H1 (cell line): ENCODE data around the gene TUBD1. TPM values are rescaled to one million over a fixed set of nuclear protein-coding genes. Genes with fewer than 3 reads are reported as not detected.
"Not testable (repeated sequence)": the region's sequence is repeated elsewhere in the genome, so short reads cannot be mapped to it uniquely, and the experiment has no call there.

Experiments
- CTCF ChIA-PET: fragments of 300-600 bp; sonication (Branson Sonifier 250); formaldehyde crosslinking; loops from one replicate; lab custom pipeline; 2021; ENCODE audit not compliant: partially characterized antibody; lab: Charles Lee
- POLR2A ChIA-PET: fragments of 300-600 bp; sonication (Branson Sonifier 250); formaldehyde crosslinking; loops from one replicate; lab custom pipeline; 2021; ENCODE audit warnings: inconsistent platforms; ENCODE audit not compliant: partially characterized antibody; lab: Charles Lee
- DNase-seq, 2 experiments: peaks; one replicate each; pipeline versions ENCODE4 v3.0.0 to v3.0.0-alpha.2; 2010 to 2022; ENCODE audit warnings: low spot score in 2 of 2, low read depth in 1 of 2, mixed read lengths in 1 of 2
- FAIRE-seq: peaks from 2 replicates; lab custom pipeline; 2011; peaks lifted over from hg19 to GRCh38; lab: Jason Lieb, UNC
- H2AFZ ChIP-seq: 2 replicates; pipeline ENCODE4 v1.8.1; 2012; ENCODE audit warnings: low read length, inconsistent platforms
- H2AK5ac ChIP-seq: 2 replicates; pipeline ENCODE4 v1.6.1; 2013; ENCODE audit warnings: low read depth, low read length
- H2BK120ac ChIP-seq: replicated peaks from 2 replicates; pipeline ENCODE3; 2013; ENCODE audit warnings: low read depth, low read length, inconsistent platforms
- H2BK12ac ChIP-seq: 2 replicates; pipeline ENCODE4 v1.6.1; 2013; ENCODE audit warnings: low read depth, low read length
- H2BK15ac ChIP-seq: 2 replicates; pipeline ENCODE4 v1.6.1; 2013; ENCODE audit warnings: low read length
- H2BK20ac ChIP-seq: 2 replicates; pipeline ENCODE4 v1.6.1; 2013; ENCODE audit warnings: low read length
- H2BK5ac ChIP-seq: 2 replicates; pipeline ENCODE4 v1.6.1; 2013; ENCODE audit warnings: low read depth, low read length
- H3K14ac ChIP-seq: 2 replicates; pipeline ENCODE4 v1.6.1; 2013; ENCODE audit warnings: inconsistent platforms; ENCODE audit not compliant: insufficient read length
- H3K18ac ChIP-seq: 2 replicates; pipeline ENCODE4 v1.6.1; 2013; ENCODE audit warnings: low read length; ENCODE audit errors: extremely low read depth
- H3K23ac ChIP-seq: 2 replicates; pipeline ENCODE4 v1.6.1; 2013; ENCODE audit warnings: inconsistent platforms; ENCODE audit not compliant: insufficient read length
- H3K23me2 ChIP-seq: 2 replicates; pipeline ENCODE4 v1.6.1; 2013; ENCODE audit warnings: low read depth, low read length
- H3K27ac ChIP-seq: 2 replicates; pipeline ENCODE4 v1.6.1; 2011; ENCODE audit warnings: low read depth, low read length, inconsistent platforms
- H3K27me3 ChIP-seq, 4 experiments: replicated peaks in 1 of 4; 1 replicate in 1 of 4; 2 replicates in 3 of 4; pipeline versions ENCODE4 v1.6.1 to v1.8.1; 2011 to 2013; ENCODE audit warnings: low read length in 3 of 4, mild to moderate bottlenecking in 3 of 4, inconsistent platforms in 2 of 4, mixed read lengths in 2 of 4, moderate library complexity in 1 of 4; ENCODE audit not compliant: control insufficient read depth in 3 of 4, insufficient read depth in 3 of 4; ENCODE audit errors: extremely low read depth in 1 of 4
- H3K36me3 ChIP-seq, 4 experiments: 2 replicates each; pipeline versions ENCODE4 v1.6.1 to v1.8.1; 2011 to 2013; ENCODE audit warnings: mild to moderate bottlenecking in 4 of 4, low read length in 3 of 4, moderate library complexity in 2 of 4, control low read depth in 1 of 4, inconsistent platforms in 1 of 4; ENCODE audit not compliant: insufficient read depth in 4 of 4, control insufficient read depth in 2 of 4
- H3K4ac ChIP-seq: replicated peaks from 2 replicates; pipeline ENCODE3; 2013; ENCODE audit warnings: low read length, low read depth, mixed read lengths, inconsistent platforms; ENCODE audit not compliant: insufficient read length
- H3K4me1 ChIP-seq, 4 experiments: replicated peaks in 1 of 4; 1 replicate in 1 of 4; 2 replicates in 3 of 4; pipeline versions ENCODE4 v1.6.1 to v1.8.1; 2011 to 2013; ENCODE audit warnings: low read length in 3 of 4, inconsistent platforms in 2 of 4, mixed read lengths in 1 of 4; ENCODE audit not compliant: insufficient read depth in 4 of 4, control insufficient read depth in 3 of 4
- H3K4me2 ChIP-seq, 2 experiments: 2 replicates each; pipeline versions ENCODE4 v1.6.1 to v1.8.1; 2011 to 2013; ENCODE audit warnings: low read depth in 2 of 2, low read length in 2 of 2, control low read depth in 1 of 2, inconsistent platforms in 1 of 2, mild to moderate bottlenecking in 1 of 2; ENCODE audit not compliant: insufficient read depth in 1 of 2
- H3K4me3 ChIP-seq, 4 experiments: fragments of 200-600, 300-600 bp in 1 of 4; sonication (generic), shearing (Covaris generic), sonication (Bioruptor Twin) in 1 of 4; 2 replicates each; pipeline versions ENCODE4 v1.5.1 to v1.8.1; 2011 to 2016; ENCODE audit warnings: low read length in 4 of 4, low read depth in 3 of 4, control low read depth in 2 of 4, inconsistent platforms in 2 of 4, mild to moderate bottlenecking in 2 of 4, mixed read lengths in 1 of 4, moderate library complexity in 1 of 4; ENCODE audit not compliant: insufficient read depth in 2 of 4; ENCODE audit errors: extremely low read depth in 1 of 4
- H3K56ac ChIP-seq: replicated peaks from 2 replicates; pipeline ENCODE3; 2013; ENCODE audit warnings: low read depth, mild to moderate bottlenecking, mixed read lengths, low read length, inconsistent platforms; ENCODE audit not compliant: insufficient read length
- H3K79me1 ChIP-seq: 2 replicates; pipeline ENCODE4 v1.6.1; 2013; ENCODE audit warnings: low read depth, low read length, control low read depth
- H3K79me2 ChIP-seq, 2 experiments: 2 replicates each; pipeline versions ENCODE4 v1.6.1 to v1.8.1; 2012 to 2013; ENCODE audit warnings: low read length in 2 of 2, mild to moderate bottlenecking in 2 of 2, inconsistent platforms in 1 of 2; ENCODE audit not compliant: insufficient read depth in 2 of 2, control insufficient read depth in 1 of 2
- H3K9ac ChIP-seq, 4 experiments: replicated peaks in 1 of 4; 1 replicate in 1 of 4; 2 replicates in 3 of 4; pipeline versions ENCODE4 v1.6.1 to v1.8.1; 2011 to 2013; ENCODE audit warnings: low read depth in 3 of 4, low read length in 3 of 4, control low read depth in 2 of 4, mild to moderate bottlenecking in 2 of 4, moderate library complexity in 2 of 4, inconsistent platforms in 1 of 4; ENCODE audit errors: extremely low read depth in 1 of 4
- H3K9me3 ChIP-seq, 2 experiments: 2 replicates each; pipeline versions ENCODE4 v1.6.1 to v1.8.1; 2012 to 2013; ENCODE audit warnings: mild to moderate bottlenecking in 2 of 2, moderate library complexity in 2 of 2, control low read depth in 1 of 2, inconsistent platforms in 1 of 2, low read depth in 1 of 2, low read length in 1 of 2, mixed read lengths in 1 of 2; ENCODE audit not compliant: insufficient read depth in 2 of 2
- H4K20me1 ChIP-seq, 2 experiments: replicated peaks in 1 of 2; 2 replicates each; pipeline versions ENCODE3 to v1.8.1; 2011 to 2013; ENCODE audit warnings: inconsistent platforms in 2 of 2, low read length in 2 of 2, mild to moderate bottlenecking in 1 of 2; ENCODE audit not compliant: insufficient read depth in 2 of 2, control insufficient read depth in 1 of 2
- H4K5ac ChIP-seq: 2 replicates; pipeline ENCODE4 v1.6.1; 2013; ENCODE audit warnings: low read length, low read depth, mixed read lengths, inconsistent platforms; ENCODE audit not compliant: insufficient read length
- H4K8ac ChIP-seq: 2 replicates; pipeline ENCODE4 v1.8.0; 2013; ENCODE audit warnings: mild to moderate bottlenecking, moderate library complexity, low read length, inconsistent platforms; ENCODE audit not compliant: insufficient read depth; ENCODE audit errors: extremely low read depth
- H4K91ac ChIP-seq: replicated peaks from 2 replicates; pipeline ENCODE3; 2013; ENCODE audit warnings: low read length, mixed read lengths, inconsistent platforms; ENCODE audit not compliant: insufficient read length
- WGBS, 2 experiments: shearing (Covaris generic) in 1 of 2; methylation state at CpG; one replicate each; pipeline versions ENCODE4 v1.1.6 to v1.1.7; 2013 to 2015; ENCODE audit warnings: low lambda C conversion rate in 2 of 2, mixed read lengths in 2 of 2, inconsistent platforms in 1 of 2, low coverage in 1 of 2, missing lambda C conversion rate in 1 of 2; ENCODE audit not compliant: insufficient replicate concordance in 2 of 2, insufficient coverage in 1 of 2, insufficient read length in 1 of 2; ENCODE audit errors: extremely low coverage in 1 of 2, missing lambda C conversion rate in 1 of 2; 5-methylcytosine and 5-hydroxymethylcytosine counted together
- polyA plus RNA-seq, 7 experiments: library from polyadenylated mRNA; depleted of rRNA in 3 of 7; stranded (reverse) in 5 of 7; unstranded in 2 of 7; fragments of >200 nt in 5 of 7; fragments of 200-250 nt in 2 of 7; gene quantifications; 1 replicate in 5 of 7; 2 replicates in 1 of 7; 4 replicates in 1 of 7; pipeline versions ENCODE4 v1.2.1 to v1.2.3, GENCODE V29; 2011 to 2013; ENCODE audit warnings: missing spikeins in 2 of 7, mixed read lengths in 2 of 7
- total RNA-seq: library from RNA; stranded (reverse); fragmentation: NEBNext Ultra II Directional; extraction: Animal tissue kit (Norgen Biotek cat#: 25700); gene quantifications from 2 replicates; pipeline ENCODE4 v1.2.1, GENCODE V29; 2021

Gene TUBD1
- total and polyA plus RNA-seq, 2 of the 8 experiments (the other 6 are each of a cell fraction or from before 2014, with no cell fraction given), result 9.1 to 17.5 TPM

GRCh38 chr17:59828819-59829216 is 63.9 kb downstream of the TUBD1 start:
- H2BK12ac ChIP-seq, H3K27ac ChIP-seq, H2BK15ac ChIP-seq, H3K4ac ChIP-seq, DNase-seq, H3K79me2 ChIP-seq, H3K9me3 ChIP-seq, H3K27me3 ChIP-seq, H3K56ac ChIP-seq, H4K5ac ChIP-seq, H4K8ac ChIP-seq, H3K18ac ChIP-seq, H3K79me1 ChIP-seq, H3K14ac ChIP-seq, H2BK120ac ChIP-seq, H3K9ac ChIP-seq, H2BK20ac ChIP-seq, H3K23ac ChIP-seq, H3K23me2 ChIP-seq, H4K20me1 ChIP-seq, H3K4me3 ChIP-seq, H2AK5ac ChIP-seq, H3K36me3 ChIP-seq, FAIRE-seq, H2BK5ac ChIP-seq, H2AFZ ChIP-seq, H4K91ac ChIP-seq, H3K4me2 ChIP-seq: not testable (repeated sequence)
- ChIA-PET CTCF (interaction anchor here (0.8 kb wide), 1 partner anchor 25 kb away, joined by 3 read pairs; no protein-coding TSS in a partner anchor), POLR2A (interaction anchor here (1.6 to 11.2 kb wide), 2 partner anchors 13 to 22 kb away, joined by 4 to 137 read pairs; no protein-coding TSS in a partner anchor)
- peaks cover 2 to 11% (median 10%) of the 10 kb centered on the region in 4 experiments; a peak in 5 of 7 replicates for H3K4me1 ChIP-seq
- 87% methylated on average over 7 of the region's 7 CpGs; no CpG with 5 or more reads in 1 of the 2 experiments for WGBS, 2 experiments
